Measurements from ENCODE around the gene SUSD4.

The SUSD4 gene

DNA sequence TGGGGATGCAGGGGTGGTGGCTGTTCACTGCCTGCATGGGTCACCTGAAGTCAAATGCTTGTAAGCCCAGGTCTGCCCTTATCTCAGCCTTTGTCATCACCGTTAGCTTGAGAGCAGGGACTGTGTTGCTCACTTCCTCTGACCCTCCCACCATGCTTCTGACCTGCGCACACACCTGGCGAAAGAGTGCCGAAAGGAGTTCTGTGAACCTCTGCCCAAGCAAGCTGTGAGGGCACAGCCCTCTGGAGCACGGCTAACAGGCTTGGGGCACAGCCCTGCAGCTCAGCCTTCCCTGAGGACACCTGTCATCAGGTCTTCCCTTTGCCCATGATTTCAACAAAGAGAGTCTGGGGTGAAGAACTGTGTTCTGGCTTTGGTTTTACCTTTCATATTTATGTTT, 93.8 kb downstream of the SUSD4 start:
- Histone ChIP-seq H3K9me2 (replicated peaks; ENCODE audit: low read depth, low read length) (no peaks in the 10 kb centered on the region), H3K79me2 (ENCODE audit: insufficient read depth, low read length) (no peaks in the 10 kb centered on the region), H3K36me3 (ENCODE audit: insufficient read depth, low read length) (no peaks in the 10 kb centered on the region), H3K4me2 (ENCODE audit: low read depth, low read length, poor library complexity, severe bottlenecking) (no peak overlapping the region), H3F3A (ENCODE audit: low read depth) (no peaks in the 10 kb centered on the region), H3K9ac (ENCODE audit: low read depth, low read length, poor library complexity, severe bottlenecking) (no peak overlapping the region), H3K27me3 (ENCODE audit: insufficient read depth, low read length, poor library complexity, severe bottlenecking) (no peaks in the 10 kb centered on the region), H3K4me1 (ENCODE audit: insufficient read depth, low read length, poor library complexity, severe bottlenecking) (peaks cover 12% of the 10 kb centered on the region), H2AFZ (ENCODE audit: low read length) (no peak overlapping the region), H3K9me3 (ENCODE audit: insufficient read depth, low read depth, low read length) (no peaks in the 10 kb centered on the region), H3K4me3 (ENCODE audit: low read length, poor library complexity, severe bottlenecking) (no peak overlapping the region), H4K20me1 (ENCODE audit: insufficient read depth, low read length, poor library complexity, severe bottlenecking) (no peaks in the 10 kb centered on the region)
- TF ChIP-seq, protein P1, sequence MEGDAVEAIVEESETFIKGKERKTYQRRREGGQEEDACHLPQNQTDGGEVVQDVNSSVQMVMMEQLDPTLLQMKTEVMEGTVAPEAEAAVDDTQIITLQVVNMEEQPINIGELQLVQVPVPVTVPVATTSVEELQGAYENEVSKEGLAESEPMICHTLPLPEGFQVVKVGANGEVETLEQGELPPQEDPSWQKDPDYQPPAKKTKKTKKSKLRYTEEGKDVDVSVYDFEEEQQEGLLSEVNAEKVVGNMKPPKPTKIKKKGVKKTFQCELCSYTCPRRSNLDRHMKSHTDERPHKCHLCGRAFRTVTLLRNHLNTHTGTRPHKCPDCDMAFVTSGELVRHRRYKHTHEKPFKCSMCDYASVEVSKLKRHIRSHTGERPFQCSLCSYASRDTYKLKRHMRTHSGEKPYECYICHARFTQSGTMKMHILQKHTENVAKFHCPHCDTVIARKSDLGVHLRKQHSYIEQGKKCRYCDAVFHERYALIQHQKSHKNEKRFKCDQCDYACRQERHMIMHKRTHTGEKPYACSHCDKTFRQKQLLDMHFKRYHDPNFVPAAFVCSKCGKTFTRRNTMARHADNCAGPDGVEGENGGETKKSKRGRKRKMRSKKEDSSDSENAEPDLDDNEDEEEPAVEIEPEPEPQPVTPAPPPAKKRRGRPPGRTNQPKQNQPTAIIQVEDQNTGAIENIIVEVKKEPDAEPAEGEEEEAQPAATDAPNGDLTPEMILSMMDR (conservative IDR thresholded peaks at IDR 0.05; ENCODE audit: low read length) = no peak
- no peak for TF ChIP-seq EZH2phosphoT487 (IDR thresholded peaks at IDR 0.05; ENCODE audit: borderline replicate concordance)

DNA sequence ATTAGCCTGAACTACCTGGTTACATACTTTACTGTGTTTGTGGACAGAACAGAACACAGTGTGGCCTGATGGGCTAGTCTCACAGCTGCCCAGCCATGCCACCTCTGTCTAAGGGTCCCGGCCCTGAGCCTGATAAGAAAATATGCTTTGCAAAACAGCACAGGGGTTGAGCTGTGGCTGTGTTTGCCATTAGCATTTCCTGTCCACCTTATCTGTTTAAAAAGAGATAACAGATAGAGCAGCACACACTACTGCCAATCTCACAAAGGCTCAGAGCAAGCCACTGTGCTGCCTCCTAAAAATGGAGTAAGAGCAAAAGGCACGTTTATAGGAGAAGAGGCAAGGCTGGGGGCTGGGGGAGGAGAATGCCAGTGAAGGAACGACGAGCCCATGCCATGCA, 95.0 kb downstream of the SUSD4 start:
- H3K4me3 ChIP-seq (ENCODE audit: low read length, poor library complexity, severe bottlenecking) = no peak overlapping the region
- H3K9me2 ChIP-seq (replicated peaks; ENCODE audit: low read depth, low read length) = no peaks in the 10 kb centered on the region
- TF ChIP-seq, protein P1 (conservative IDR thresholded peaks at IDR 0.05; ENCODE audit: low read length) = no peak
- no peak for TF ChIP-seq EZH2phosphoT487 (IDR thresholded peaks at IDR 0.05; ENCODE audit: borderline replicate concordance)
- H3K9me3 ChIP-seq (ENCODE audit: insufficient read depth, low read depth, low read length) = no peaks in the 10 kb centered on the region
- no peaks in the 10 kb centered on the region for H4K20me1 ChIP-seq (ENCODE audit: insufficient read depth, low read length, poor library complexity, severe bottlenecking)
- no peak overlapping the region for H3K4me2 ChIP-seq (ENCODE audit: low read depth, low read length, poor library complexity, severe bottlenecking)
- peaks cover 12% of the 10 kb centered on the region for H3K4me1 ChIP-seq (ENCODE audit: insufficient read depth, low read length, poor library complexity, severe bottlenecking)
- H2AFZ ChIP-seq (ENCODE audit: low read length) = no peak overlapping the region
- H3K9ac ChIP-seq (ENCODE audit: low read depth, low read length, poor library complexity, severe bottlenecking) = no peak overlapping the region
- H3K27me3 ChIP-seq (ENCODE audit: insufficient read depth, low read length, poor library complexity, severe bottlenecking) = no peaks in the 10 kb centered on the region
- H3K36me3 ChIP-seq (ENCODE audit: insufficient read depth, low read length) = no peaks in the 10 kb centered on the region
- H3F3A ChIP-seq (ENCODE audit: low read depth) = no peaks in the 10 kb centered on the region
- H3K79me2 ChIP-seq (ENCODE audit: insufficient read depth, low read length) = no peaks in the 10 kb centered on the region

DNA sequence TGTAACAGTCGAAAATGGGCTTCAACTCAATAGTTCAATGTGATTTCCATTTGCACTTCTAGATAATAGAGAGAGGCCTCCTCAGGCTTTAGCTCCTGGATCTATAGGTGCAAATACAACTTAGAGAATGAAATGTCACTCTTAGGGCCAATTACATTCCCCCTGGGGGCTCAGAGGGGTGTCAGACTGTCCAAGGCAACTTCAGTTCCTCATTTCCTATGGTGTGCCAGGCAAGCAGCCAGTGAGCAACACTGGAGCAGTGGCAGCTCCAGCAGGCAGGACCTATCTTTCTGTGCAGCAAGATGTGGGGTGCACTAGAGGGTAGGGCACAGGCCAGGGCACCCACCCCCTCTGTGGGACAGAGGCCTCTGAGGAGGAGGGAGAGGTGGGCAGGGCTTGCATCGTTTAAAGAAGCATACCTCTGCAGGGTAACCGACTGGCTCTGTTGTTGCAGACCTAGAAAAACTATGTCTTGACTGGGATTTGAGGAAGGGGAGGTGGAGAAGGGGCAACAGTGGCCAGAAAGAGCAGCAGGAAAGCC, 97.3 kb downstream of the SUSD4 start:
- Histone ChIP-seq H3K9me2 (replicated peaks; ENCODE audit: low read depth, low read length) (no peaks in the 10 kb centered on the region), H3K4me2 (ENCODE audit: low read depth, low read length, poor library complexity, severe bottlenecking) (no peak overlapping the region), H4K20me1 (ENCODE audit: insufficient read depth, low read length, poor library complexity, severe bottlenecking) (no peaks in the 10 kb centered on the region), H3K9ac (ENCODE audit: low read depth, low read length, poor library complexity, severe bottlenecking) (no peak overlapping the region), H3F3A (ENCODE audit: low read depth) (no peaks in the 10 kb centered on the region), H3K79me2 (ENCODE audit: insufficient read depth, low read length) (no peaks in the 10 kb centered on the region), H3K27me3 (ENCODE audit: insufficient read depth, low read length, poor library complexity, severe bottlenecking) (no peaks in the 10 kb centered on the region), H3K4me1 (ENCODE audit: insufficient read depth, low read length, poor library complexity, severe bottlenecking) (peaks cover 12% of the 10 kb centered on the region), H2AFZ (ENCODE audit: low read length) (no peak overlapping the region), H3K4me3 (ENCODE audit: low read length, poor library complexity, severe bottlenecking) (no peak overlapping the region), H3K9me3 (ENCODE audit: insufficient read depth, low read depth, low read length) (no peaks in the 10 kb centered on the region), H3K36me3 (ENCODE audit: insufficient read depth, low read length) (no peaks in the 10 kb centered on the region)
- TF ChIP-seq, protein P1 (conservative IDR thresholded peaks at IDR 0.05; ENCODE audit: low read length) = no peak
- no peak for TF ChIP-seq EZH2phosphoT487 (IDR thresholded peaks at IDR 0.05; ENCODE audit: borderline replicate concordance)
